ENCODE results near the gene CDSN. TPM values are rescaled to one million over a fixed set of nuclear protein-coding genes. Genes with fewer than 3 reads are reported as not detected.
"Not testable (repeated sequence)": the region's sequence is repeated elsewhere in the genome, so short reads cannot be mapped to it uniquely, and the experiment has no call there.

CDSN gene
- polyA plus RNA-seq, 1 donor (not counting 4 experiments of a cell fraction or from before 2014, with no cell fraction given): 4.0 TPM

DNA sequence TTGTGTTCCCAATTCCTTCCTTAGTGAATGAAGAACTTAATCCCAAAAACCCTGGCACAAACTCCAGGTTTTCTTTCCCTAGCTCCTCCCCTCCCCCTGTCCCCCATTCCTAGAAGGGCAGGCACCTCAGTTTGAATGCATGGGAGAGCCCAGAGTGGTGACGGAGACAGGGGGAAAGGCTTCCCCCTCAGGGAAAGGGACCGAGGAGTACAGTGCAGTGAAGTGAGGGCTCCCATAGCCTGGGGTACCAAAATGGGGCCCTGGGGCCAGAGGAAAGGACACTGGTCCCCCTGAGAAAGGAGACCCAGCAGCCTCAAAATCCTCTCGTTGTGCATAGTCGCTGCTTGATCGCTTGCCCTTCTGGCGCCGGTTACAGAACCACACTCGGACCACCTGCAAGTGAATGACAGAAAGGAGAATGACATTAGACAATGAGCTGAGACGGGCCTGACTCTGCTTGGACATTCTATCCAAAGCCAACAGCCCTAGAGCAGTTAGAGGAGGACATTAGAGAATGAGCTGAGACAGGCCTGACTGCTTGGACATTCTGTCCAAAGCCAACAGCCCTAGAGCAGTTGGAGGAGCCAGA, 44.3 kb upstream of the CDSN start:
- H3K4me3 ChIP-seq (ENCODE audit: control insufficient read depth in 2 of 3, extremely low read depth in 1 of 3, insufficient read depth in 2 of 3, low read depth in 1 of 3, low read length in 3 of 3); FAIRE-seq; H4K20me1 ChIP-seq (ENCODE audit: control insufficient read depth, extremely low read depth, insufficient read depth, low read length); H3K27me3 ChIP-seq (ENCODE audit: control insufficient read depth, extremely low read depth, insufficient read depth, low read length); H3K4me2 ChIP-seq (ENCODE audit: control insufficient read depth, extremely low read depth, insufficient read depth, low read depth, low read length); H3K79me2 ChIP-seq (ENCODE audit: control insufficient read depth, insufficient read depth, low read length); H3K9me1 ChIP-seq (ENCODE audit: control insufficient read depth, extremely low read depth, insufficient read depth, low read length); H3K36me3 ChIP-seq (ENCODE audit: control insufficient read depth in 2 of 2, extremely low read depth in 1 of 2, insufficient read depth in 2 of 2, low read length in 2 of 2); dilution Hi-C loops (cut with MboI; ENCODE audit: extremely low pct_ligation_motif_present, low sequenced_read_pairs); H3K27ac ChIP-seq (ENCODE audit: control insufficient read depth, insufficient read depth, low read length); H2AFZ ChIP-seq (ENCODE audit: control insufficient read depth, low read length); H3K9me3 ChIP-seq (ENCODE audit: control insufficient read depth, low read depth, low read length); H3K9ac ChIP-seq (ENCODE audit: control insufficient read depth, extremely low read depth, insufficient read depth, low read length); DNase-seq (ENCODE audit: low read depth, low spot score): not testable (repeated sequence)
- peaks cover 15% of the 10 kb centered on the region for H3K4me1 ChIP-seq (ENCODE audit: control insufficient read depth, extremely low read depth, insufficient read depth, low read length)

DNA sequence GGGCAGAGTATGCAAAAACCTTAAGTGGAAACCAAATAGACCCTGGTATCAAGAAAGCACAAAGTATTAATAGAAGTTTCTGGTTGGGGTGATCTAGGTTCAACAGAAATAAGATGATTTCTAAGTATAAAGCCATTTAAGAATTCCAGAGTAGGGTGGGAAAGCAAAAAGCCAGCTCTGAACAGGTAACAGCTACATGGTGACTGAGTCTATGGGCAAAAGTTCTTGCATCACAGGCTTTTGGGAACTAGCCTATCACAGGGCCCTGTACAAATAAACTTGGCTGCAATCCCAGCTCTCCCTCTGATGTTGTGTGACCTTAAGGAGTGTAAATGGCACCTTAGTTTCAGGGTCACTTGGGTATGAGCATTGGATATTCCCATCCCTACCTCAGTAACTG, 43.7 kb upstream of the CDSN start:
- Histone ChIP-seq H4K20me1 (ENCODE audit: control insufficient read depth, extremely low read depth, insufficient read depth, low read length) (no peaks in the 10 kb centered on the region), H2AFZ (ENCODE audit: control insufficient read depth, low read length) (no peak overlapping the region), H3K36me3 (ENCODE audit: control insufficient read depth in 2 of 2, extremely low read depth in 1 of 2, insufficient read depth in 2 of 2, low read length in 2 of 2) (peaks cover 0 to 3% of the 10 kb centered on the region in 2 experiments), H3K9me3 (ENCODE audit: control insufficient read depth, low read depth, low read length) (no peaks in the 10 kb centered on the region), H3K27me3 (ENCODE audit: control insufficient read depth, extremely low read depth, insufficient read depth, low read length) (no peaks in the 10 kb centered on the region), H3K4me2 (ENCODE audit: control insufficient read depth, extremely low read depth, insufficient read depth, low read depth, low read length) (no peak overlapping the region), H3K4me1 (ENCODE audit: control insufficient read depth, extremely low read depth, insufficient read depth, low read length) (peaks cover 11% of the 10 kb centered on the region), H3K9ac (ENCODE audit: control insufficient read depth, extremely low read depth, insufficient read depth, low read length) (no peak overlapping the region), H3K4me3 (ENCODE audit: control insufficient read depth in 2 of 3, extremely low read depth in 1 of 3, insufficient read depth in 2 of 3, low read depth in 1 of 3, low read length in 3 of 3) (no peak overlapping the region), H3K9me1 (ENCODE audit: control insufficient read depth, extremely low read depth, insufficient read depth, low read length) (no peaks in the 10 kb centered on the region), H3K79me2 (ENCODE audit: control insufficient read depth, insufficient read depth, low read length) (peaks cover 7% of the 10 kb centered on the region), H3K27ac (ENCODE audit: control insufficient read depth, insufficient read depth, low read length) (no peak overlapping the region)
- FAIRE-seq: no peak
- no peak for DNase-seq (ENCODE audit: low read depth, low spot score)
- dilution Hi-C loops (cut with MboI; ENCODE audit: extremely low pct_ligation_motif_present, low sequenced_read_pairs): no loop called here
- TF ChIP-seq, protein P1, sequence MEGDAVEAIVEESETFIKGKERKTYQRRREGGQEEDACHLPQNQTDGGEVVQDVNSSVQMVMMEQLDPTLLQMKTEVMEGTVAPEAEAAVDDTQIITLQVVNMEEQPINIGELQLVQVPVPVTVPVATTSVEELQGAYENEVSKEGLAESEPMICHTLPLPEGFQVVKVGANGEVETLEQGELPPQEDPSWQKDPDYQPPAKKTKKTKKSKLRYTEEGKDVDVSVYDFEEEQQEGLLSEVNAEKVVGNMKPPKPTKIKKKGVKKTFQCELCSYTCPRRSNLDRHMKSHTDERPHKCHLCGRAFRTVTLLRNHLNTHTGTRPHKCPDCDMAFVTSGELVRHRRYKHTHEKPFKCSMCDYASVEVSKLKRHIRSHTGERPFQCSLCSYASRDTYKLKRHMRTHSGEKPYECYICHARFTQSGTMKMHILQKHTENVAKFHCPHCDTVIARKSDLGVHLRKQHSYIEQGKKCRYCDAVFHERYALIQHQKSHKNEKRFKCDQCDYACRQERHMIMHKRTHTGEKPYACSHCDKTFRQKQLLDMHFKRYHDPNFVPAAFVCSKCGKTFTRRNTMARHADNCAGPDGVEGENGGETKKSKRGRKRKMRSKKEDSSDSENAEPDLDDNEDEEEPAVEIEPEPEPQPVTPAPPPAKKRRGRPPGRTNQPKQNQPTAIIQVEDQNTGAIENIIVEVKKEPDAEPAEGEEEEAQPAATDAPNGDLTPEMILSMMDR (optimal IDR thresholded peaks at IDR 0.05 in 1 of 3, IDR thresholded peaks at IDR 0.05 in 1 of 3, conservative IDR thresholded peaks at IDR 0.05 in 1 of 3; ENCODE audit: extremely low read depth in 1 of 3, insufficient read depth in 2 of 3, low read length in 3 of 3): no peak
- no peak for TF ChIP-seq EZH2 (IDR thresholded peaks at IDR 0.05; ENCODE audit: low read length)
